Ovary (tissue), 9 donors: ENCODE data around the gene MND1. TPM values are rescaled to one million over a fixed set of nuclear protein-coding genes. Genes with fewer than 3 reads are reported as not detected.

Experiments used
- DNase-seq, 5 donors: peaks; one replicate each; pipeline ENCODE4 v3.0.0-alpha.2; 2019 to 2020
- H3K27ac ChIP-seq, 2 donors: fragments of 200-600 bp; one replicate each; pipeline versions ENCODE4 v1.5.1 to v1.8.0; 2019 to 2022
- H3K27me3 ChIP-seq: fragments of 200-600 bp; one replicate; pipeline ENCODE4 v1.8.0; 2022
- H3K36me3 ChIP-seq: fragments of 200-600 bp; sonication (generic); one replicate; pipeline ENCODE4 v1.5.1; 2019
- H3K4me1 ChIP-seq: one replicate; pipeline ENCODE4 v1.8.1; 2013; ENCODE audit warnings: mild to moderate bottlenecking, moderate library complexity; ENCODE audit not compliant: insufficient read depth
- H3K4me3 ChIP-seq: fragments of 200-600 bp; sonication (generic); one replicate; pipeline ENCODE4 v1.5.1; 2017
- H3K9me3 ChIP-seq, 2 donors: fragments of 200-600 bp in 1 of 2; sonication (generic) in 1 of 2; one replicate each; pipeline versions ENCODE4 v1.5.1 to v1.8.1; 2013 to 2019; ENCODE audit warnings: mild to moderate bottlenecking in 1 of 2, moderate library complexity in 1 of 2
- CTCF ChIP-seq, 3 donors: fragments of 450-650 bp in 2 of 3; fragments of 200-600 bp in 1 of 3; IDR thresholded peaks; one replicate each; pipeline versions ENCODE4 v1.5.1 to v1.8.0; 2016 to 2022; ENCODE audit warnings: antibody characterized with exemption in 3 of 3, mild to moderate bottlenecking in 1 of 3
- EP300 ChIP-seq: sonication (generic); formaldehyde crosslinking; IDR thresholded peaks from one replicate; pipeline ENCODE4 v1.6.1; 2017; ENCODE audit warnings: antibody characterized with exemption
- POLR2A ChIP-seq: fragments of 450-650 bp; IDR thresholded peaks from one replicate; pipeline ENCODE4 v1.6.1; 2017; ENCODE audit warnings: antibody characterized with exemption, mild to moderate bottlenecking, moderate library complexity
- WGBS, 3 donors: extraction: QIAGEN DNeasy Blood & Tissue Kit in 1 of 3; methylation state at CpG; one replicate each; pipeline versions ENCODE4 v1.1.5 to v1.1.7; 2013 to 2017; 5-methylcytosine and 5-hydroxymethylcytosine counted together
- intact Hi-C, 4 donors: fragments of 100-400 bp; cut with DNase I; formaldehyde crosslinking; loops; one replicate each; pipeline versions ENCODE4 v1.11.0 to v1.15.1; 2022 to 2023
- polyA plus RNA-seq, 2 donors: library from polyadenylated mRNA; stranded (reverse); fragments of 200-250 nt in 1 of 2; fragments of 350-450 nt in 1 of 2; fragmentation: Illumina TruSeq in 1 of 2; extraction: RNeasy Lipid Tissue Mini Kit (QIAGEN cat#74804) in 1 of 2; gene quantifications; one replicate each; pipeline ENCODE4 v1.2.3, GENCODE V29; 2013 to 2014
- total RNA-seq, 7 donors: library from RNA; depleted of rRNA in 2 of 7; stranded (reverse); fragments of >200 nt in 2 of 7; fragmentation: NEBNext Ultra II Directional in 3 of 7; extraction: Animal tissue kit (Norgen Biotek cat#: 25700) in 3 of 7; gene quantifications; one replicate each; pipeline versions ENCODE4 v1.1.0 to v1.2.4, GENCODE V29; 2016 to 2023
- donor health status: DM: no; HTN: no; CAD: no; lungs with moderate emphysema.
- donor health status: DM: no; HTN: no; CAD: no.
- donor health status: Bipolar disorder and iron deficiency.
- donor health status: DM: yes; HTN: yes; CAD: no.
- donor health status: DM: no; HTN: no; CAD: no.
- donor health status: DM: yes; HTN: yes; CAD: no.

The MND1 gene
- total and polyA plus RNA-seq, 9 donors = 0.28 to 3.7 (median 0.59) TPM; not detected in 4

- TF ChIP-seq POLR2A = no peak
- WGBS, 3 donors = 93 to 94% (median 94%) methylated on average over 2 of the region's 2 CpGs
- DNase-seq = no peak
- H3K4me3 ChIP-seq = no peak overlapping the region
- H3K27me3 ChIP-seq = no peaks in the 10 kb centered on the region
- no peak overlapping the region for H3K27ac ChIP-seq
- intact Hi-C loops = no loop called here
- no peaks in the 10 kb centered on the region for H3K36me3 ChIP-seq
- peaks cover 1% of the 10 kb centered on the region for H3K4me1 ChIP-seq
- H3K9me3 ChIP-seq = no peaks in the 10 kb centered on the region
Measured at GRCh38 chr4:153332936-153333335, 11.6 kb upstream of the MND1 start.

GRCh38 chr4:153333874-153334273, 10.6 kb upstream of the MND1 start:
- no peak for DNase-seq
- intact Hi-C loops = no loop called here
- H3K27ac ChIP-seq = no peak overlapping the region
- TF ChIP-seq CTCF (IDR thresholded peaks at IDR 0.05) (no peak), POLR2A (no peak), EP300 (no peak)
- H3K4me3 ChIP-seq = no peak overlapping the region
- no peaks in the 10 kb centered on the region for H3K9me3 ChIP-seq
- H3K27me3 ChIP-seq = no peaks in the 10 kb centered on the region
- H3K36me3 ChIP-seq = no peaks in the 10 kb centered on the region
- peaks cover 1% of the 10 kb centered on the region for H3K4me1 ChIP-seq

GRCh38 chr4:153335665-153336064, 8.8 kb upstream of the MND1 start:
- Histone ChIP-seq H3K36me3 (no peaks in the 10 kb centered on the region), H3K27me3 (no peaks in the 10 kb centered on the region), H3K4me3 (no peak overlapping the region), H3K27ac (no peak overlapping the region), H3K9me3 (no peaks in the 10 kb centered on the region), H3K4me1 (peaks cover 1% of the 10 kb centered on the region)
- DNase-seq = no peak
- TF ChIP-seq CTCF (IDR thresholded peaks at IDR 0.05) (no peak), POLR2A (no peak), EP300 (no peak)
- intact Hi-C loops = no loop called here
- WGBS, 3 donors = 70 to 82% (median 81%) methylated on average over 4 of the region's 4 CpGs

GRCh38 chr4:153337686-153338085, 6.8 kb upstream of the MND1 start:
- WGBS, 3 donors = 16 to 41% (median 21%) methylated on average over 4 of the region's 4 CpGs
- Histone ChIP-seq H3K4me3 (no peak overlapping the region), H3K27me3 (no peaks in the 10 kb centered on the region), H3K9me3 (no peaks in the 10 kb centered on the region), H3K36me3 (no peaks in the 10 kb centered on the region), H3K27ac (peak overlapping the region in 1 of 2 donors; percentile 22), H3K4me1 (peaks cover 1% of the 10 kb centered on the region)
- intact Hi-C loops = no loop called here
- TF ChIP-seq EP300 (no peak), CTCF (IDR thresholded peaks at IDR 0.05) (no peak), POLR2A (no peak)
- peak in 4 of 5 donors; percentile 25 to 43 (median 32) for DNase-seq

GRCh38 chr4:153341575-153342090, 2.9 kb upstream of the MND1 start:
- WGBS, 3 donors = 46 to 61% (median 47%) methylated on average over 5 of the region's 5 CpGs
- Histone ChIP-seq H3K4me3 (no peak overlapping the region), H3K9me3 (no peaks in the 10 kb centered on the region), H3K27me3 (no peaks in the 10 kb centered on the region), H3K36me3 (no peaks in the 10 kb centered on the region), H3K27ac (no peak overlapping the region), H3K4me1 (peaks cover 1% of the 10 kb centered on the region)
- intact Hi-C loops = loop anchor here (5.0 to 10.0 kb wide), 3 partner anchors 113 to 236 kb away; partner anchors contain the start of gene TMEM131L (in 1 of the 4)
- TF ChIP-seq POLR2A (no peak), CTCF (IDR thresholded peaks at IDR 0.05) (no peak)
- no peak for DNase-seq
